GM12878 (cell line): ENCODE measurements around the gene CCDC197. TPM values are rescaled to one million over a fixed set of nuclear protein-coding genes. Genes with fewer than 3 reads are reported as not detected.

Experiments used
- GATAD2B ChIP-seq: fragments of 450-650 bp; conservative IDR thresholded peaks from 2 replicates; pipeline ENCODE4 v1.6.1; 2017; ENCODE audit warnings: low read depth, mild to moderate bottlenecking, moderate library complexity
- HDAC2 ChIP-seq: fragments of 200-600 bp; sonication (generic); IDR thresholded peaks from 2 replicates; pipeline ENCODE4 v1.6.1; 2017
- NFXL1 ChIP-seq: fragments of 450-650 bp; IDR thresholded peaks from 2 replicates; pipeline ENCODE4 v1.6.1; 2017; ENCODE audit warnings: antibody characterized with exemption, mild to moderate bottlenecking, borderline replicate concordance
- NR2C2 ChIP-seq: IDR thresholded peaks from 2 replicates; pipeline ENCODE4 v1.6.1; 2011; ENCODE audit warnings: borderline replicate concordance, low read depth; ENCODE audit not compliant: control insufficient read depth, insufficient read length
- NR2F1 ChIP-seq: fragments of 450-650 bp; conservative IDR thresholded peaks from 2 replicates; pipeline ENCODE4 v1.6.1; 2017; ENCODE audit warnings: mild to moderate bottlenecking
- SIX5 ChIP-seq: IDR thresholded peaks from 2 replicates; pipeline ENCODE4 v1.6.1; 2011; ENCODE audit warnings: mild to moderate bottlenecking, low read depth, low read length, moderate library complexity; ENCODE audit not compliant: severe bottlenecking
- polyA plus RNA-seq, 11 experiments: library from polyadenylated mRNA; depleted of rRNA in 4 of 11; unstranded in 6 of 11; stranded (reverse) in 5 of 11; fragments of >200 nt; fragmentation: Nextera tagmentation in 4 of 11; fragmentation: Illumina TruSeq in 1 of 11; extraction: Ambion mirVana in 4 of 11; extraction: Trizol in 1 of 11; gene quantifications; 1 replicate in 1 of 11; 2 replicates in 10 of 11; pipeline versions ENCODE4 v1.2.1 to v1.2.3, GENCODE V29; 2011 to 2016; ENCODE audit warnings: inconsistent platforms in 2 of 11, missing spikeins in 2 of 11, low read depth in 1 of 11
- total RNA-seq, 4 experiments: library from RNA; depleted of rRNA in 3 of 4; stranded (reverse); fragments of >200 nt in 3 of 4; fragmentation: Illumina TruSeq in 1 of 4; extraction: Trizol in 1 of 4; gene quantifications; 2 replicates each; pipeline versions ENCODE4 v1.2.1 to v1.2.3, GENCODE V29; 2013 to 2021
- TF ChIP-seq, protein P1 (sequence below): fragments of 150-350 bp; IDR thresholded peaks from 2 replicates; pipeline ENCODE4 v1.6.1; 2016; ENCODE audit warnings: low read depth, low read length
- TF ChIP-seq, protein P2 (sequence below): IDR thresholded peaks from 2 replicates; pipeline ENCODE4 v1.6.1; 2011; ENCODE audit warnings: low read depth, mild to moderate bottlenecking, low read length, moderate library complexity, borderline replicate concordance; ENCODE audit errors: extremely low read depth
- TF ChIP-seq, protein P3 (sequence below): fragments of 450-650 bp; IDR thresholded peaks from 2 replicates; pipeline ENCODE4 v1.6.1; 2017; ENCODE audit warnings: low read depth, mild to moderate bottlenecking, moderate library complexity

CCDC197 gene
- total and polyA plus RNA-seq, 10 of the 15 experiments (the other 5 are each of a cell fraction or from before 2014, with no cell fraction given) = 0.12 TPM; not detected in 9

DNA sequence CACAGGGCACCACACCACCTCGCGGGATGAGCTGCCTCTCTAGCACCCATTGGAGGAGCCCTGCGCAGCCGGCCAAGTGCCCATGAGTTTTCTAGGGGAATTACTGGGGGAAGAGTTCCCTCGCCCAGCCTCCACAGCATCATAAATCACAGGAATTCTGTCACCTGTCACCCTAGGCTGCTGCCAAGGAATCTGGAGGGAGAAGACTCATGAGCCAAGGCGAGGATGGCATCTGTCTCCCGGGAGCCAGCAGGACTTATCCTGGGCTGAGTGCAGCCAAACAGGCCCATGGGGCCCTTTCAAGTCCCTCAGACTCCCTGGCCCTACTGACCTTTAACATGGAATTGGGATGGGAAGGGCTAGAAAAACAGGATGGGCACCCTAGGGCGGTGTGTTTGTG is 21.2 kb downstream of the CCDC197 start (continued):
- TF ChIP-seq, protein P1, sequence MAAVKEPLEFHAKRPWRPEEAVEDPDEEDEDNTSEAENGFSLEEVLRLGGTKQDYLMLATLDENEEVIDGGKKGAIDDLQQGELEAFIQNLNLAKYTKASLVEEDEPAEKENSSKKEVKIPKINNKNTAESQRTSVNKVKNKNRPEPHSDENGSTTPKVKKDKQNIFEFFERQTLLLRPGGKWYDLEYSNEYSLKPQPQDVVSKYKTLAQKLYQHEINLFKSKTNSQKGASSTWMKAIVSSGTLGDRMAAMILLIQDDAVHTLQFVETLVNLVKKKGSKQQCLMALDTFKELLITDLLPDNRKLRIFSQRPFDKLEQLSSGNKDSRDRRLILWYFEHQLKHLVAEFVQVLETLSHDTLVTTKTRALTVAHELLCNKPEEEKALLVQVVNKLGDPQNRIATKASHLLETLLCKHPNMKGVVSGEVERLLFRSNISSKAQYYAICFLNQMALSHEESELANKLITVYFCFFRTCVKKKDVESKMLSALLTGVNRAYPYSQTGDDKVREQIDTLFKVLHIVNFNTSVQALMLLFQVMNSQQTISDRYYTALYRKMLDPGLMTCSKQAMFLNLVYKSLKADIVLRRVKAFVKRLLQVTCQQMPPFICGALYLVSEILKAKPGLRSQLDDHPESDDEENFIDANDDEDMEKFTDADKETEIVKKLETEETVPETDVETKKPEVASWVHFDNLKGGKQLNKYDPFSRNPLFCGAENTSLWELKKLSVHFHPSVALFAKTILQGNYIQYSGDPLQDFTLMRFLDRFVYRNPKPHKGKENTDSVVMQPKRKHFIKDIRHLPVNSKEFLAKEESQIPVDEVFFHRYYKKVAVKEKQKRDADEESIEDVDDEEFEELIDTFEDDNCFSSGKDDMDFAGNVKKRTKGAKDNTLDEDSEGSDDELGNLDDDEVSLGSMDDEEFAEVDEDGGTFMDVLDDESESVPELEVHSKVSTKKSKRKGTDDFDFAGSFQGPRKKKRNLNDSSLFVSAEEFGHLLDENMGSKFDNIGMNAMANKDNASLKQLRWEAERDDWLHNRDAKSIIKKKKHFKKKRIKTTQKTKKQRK = no peak
- TF ChIP-seq SIX5 (no peak), GATAD2B (no peak), HDAC2 (no peak), NR2F1 (no peak), NFXL1 (no peak), NR2C2 (no peak)
- TF ChIP-seq, protein P2, sequence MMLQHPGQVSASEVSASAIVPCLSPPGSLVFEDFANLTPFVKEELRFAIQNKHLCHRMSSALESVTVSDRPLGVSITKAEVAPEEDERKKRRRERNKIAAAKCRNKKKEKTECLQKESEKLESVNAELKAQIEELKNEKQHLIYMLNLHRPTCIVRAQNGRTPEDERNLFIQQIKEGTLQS = no peak
- TF ChIP-seq, protein P3, sequence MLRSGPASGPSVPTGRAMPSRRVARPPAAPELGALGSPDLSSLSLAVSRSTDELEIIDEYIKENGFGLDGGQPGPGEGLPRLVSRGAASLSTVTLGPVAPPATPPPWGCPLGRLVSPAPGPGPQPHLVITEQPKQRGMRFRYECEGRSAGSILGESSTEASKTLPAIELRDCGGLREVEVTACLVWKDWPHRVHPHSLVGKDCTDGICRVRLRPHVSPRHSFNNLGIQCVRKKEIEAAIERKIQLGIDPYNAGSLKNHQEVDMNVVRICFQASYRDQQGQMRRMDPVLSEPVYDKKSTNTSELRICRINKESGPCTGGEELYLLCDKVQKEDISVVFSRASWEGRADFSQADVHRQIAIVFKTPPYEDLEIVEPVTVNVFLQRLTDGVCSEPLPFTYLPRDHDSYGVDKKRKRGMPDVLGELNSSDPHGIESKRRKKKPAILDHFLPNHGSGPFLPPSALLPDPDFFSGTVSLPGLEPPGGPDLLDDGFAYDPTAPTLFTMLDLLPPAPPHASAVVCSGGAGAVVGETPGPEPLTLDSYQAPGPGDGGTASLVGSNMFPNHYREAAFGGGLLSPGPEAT = no peak
- TF ChIP-seq, all 136 proteins: peak for 0
